ENCODE data around the gene RNF182. TPM values are rescaled to one million over a fixed set of nuclear protein-coding genes. Genes with fewer than 3 reads are reported as not detected.

RNF182 gene
- total RNA-seq, 1 experiment from 2014 or later, result 3.7 TPM

- Mint-ChIP-seq H3K4me3 (no peak overlapping the region), H3K27me3 (ENCODE audit: low read depth) (peaks cover 3% of the 10 kb centered on the region), H3K27ac (no peak overlapping the region), H3K9me3 (no peaks in the 10 kb centered on the region), H3K4me1 (peaks cover 12 to 18% of the 10 kb centered on the region in 2 experiments), H3K36me3 (ENCODE audit: insufficient read depth in 1 of 3, low read depth in 3 of 3) (no peaks in the 10 kb centered on the region)
- H3K27ac ChIP-seq (ENCODE audit: insufficient read length, low read depth, low read length), result no peak overlapping the region
- H2BK20ac ChIP-seq (ENCODE audit: low read depth, low read length, poor library complexity, severe bottlenecking), result no peak overlapping the region
- H4K91ac ChIP-seq (ENCODE audit: insufficient read length, low read depth, low read length), result no peak overlapping the region
- H3K4me2 ChIP-seq (ENCODE audit: insufficient read depth, insufficient read length, low read length), result no peak overlapping the region
- H2BK15ac ChIP-seq (ENCODE audit: low read depth, low read length), result no peak overlapping the region
- H3K23me2 ChIP-seq (ENCODE audit: insufficient read length, low read depth, low read length, poor library complexity, severe bottlenecking), result no peaks in the 10 kb centered on the region
- H3K9ac ChIP-seq (ENCODE audit: extremely low read depth, insufficient read length, low read length), result no peak overlapping the region
- no peak overlapping the region for H3K23ac ChIP-seq (ENCODE audit: insufficient read length, low read depth, low read length)
- H3K79me2 ChIP-seq (ENCODE audit: insufficient read depth, low read length), result no peaks in the 10 kb centered on the region
- no peak for TF ChIP-seq CTCF (conservative IDR thresholded peaks at IDR 0.05)
- no peak overlapping the region for H3K18ac ChIP-seq (ENCODE audit: insufficient read length, low read depth, low read length)
- no peaks in the 10 kb centered on the region for H3K9me3 ChIP-seq (ENCODE audit: control insufficient read depth, low read depth, low read length)
- H2AK5ac ChIP-seq (ENCODE audit: insufficient read length, low read length), result no peak overlapping the region
- no peak overlapping the region for H3K4ac ChIP-seq (ENCODE audit: low read depth, low read length)
- no peak overlapping the region for H2BK5ac ChIP-seq (ENCODE audit: insufficient read length, low read length)
- H3K27me3 ChIP-seq (ENCODE audit: insufficient read depth, low read length), result no peaks in the 10 kb centered on the region
- no peak overlapping the region for H4K8ac ChIP-seq (replicated peaks; ENCODE audit: insufficient read length, low read depth, low read length)
- H2AFZ ChIP-seq (ENCODE audit: low read length), result no peak overlapping the region
- DNase-seq, result no peak
- WGBS (ENCODE audit: extremely low coverage, insufficient read length, low lambda C conversion rate), result no CpG with 5 or more reads among the region's 5 CpGs
- H3T11ph ChIP-seq (ENCODE audit: low read length), result no peak overlapping the region
- no peak overlapping the region for H3K56ac ChIP-seq (ENCODE audit: insufficient read length, low read depth, low read length)
- H4K20me1 ChIP-seq (ENCODE audit: control insufficient read depth, insufficient read depth, insufficient read length), result no peaks in the 10 kb centered on the region
- H3K14ac ChIP-seq (ENCODE audit: insufficient read depth, low read length), result no peak overlapping the region
- no peak overlapping the region for H2BK120ac ChIP-seq (ENCODE audit: low read depth, low read length, poor library complexity, severe bottlenecking)
- no peak overlapping the region for H4K5ac ChIP-seq (ENCODE audit: insufficient read length, low read depth, low read length)
- H3K79me1 ChIP-seq (ENCODE audit: insufficient read depth, low read depth, low read length, poor library complexity, severe bottlenecking), result no peaks in the 10 kb centered on the region
- no peak overlapping the region for H2BK12ac ChIP-seq (ENCODE audit: insufficient read length, low read depth, low read length)
- no peaks in the 10 kb centered on the region; the same call in 1 of the 2 replicates for H3K4me1 ChIP-seq (ENCODE audit: insufficient read depth, low read length)
Measured at GRCh38 chr6:13916230-13916944, 8.4 kb upstream of the RNF182 start.
